B cell (primary cell): ENCODE results near the gene BMP7. TPM values are rescaled to one million over a fixed set of nuclear protein-coding genes. Genes with fewer than 3 reads are reported as not detected.

Experiments used
- ATAC-seq: fragments of 200-7000 bp; cut with Tn5 transposase; one replicate; pipeline ENCODE4 v1.10.0; 2021; ENCODE audit warnings: low read depth, mild to moderate bottlenecking, moderate number of reproducible peaks, moderate library complexity
- CTCF ChIA-PET: fragments of 350-600 bp; sonication (Branson Sonifier 250); formaldehyde crosslinking; loops from one replicate; lab custom pipeline; 2021; ENCODE audit warnings: antibody characterized with exemption, inconsistent platforms; lab: Charles Lee
- POLR2A ChIA-PET: fragments of 350-600 bp; sonication (Branson Sonifier 250); formaldehyde crosslinking; loops from one replicate; lab custom pipeline; 2021; ENCODE audit warnings: antibody characterized with exemption; lab: Charles Lee
- DNase-seq: peaks from one replicate; pipeline ENCODE4 v3.0.0; 2013
- H2AFZ ChIP-seq: 2 replicates; pipeline ENCODE4 v1.6.1; 2012; ENCODE audit warnings: mild to moderate bottlenecking, low read depth, low read length; ENCODE audit not compliant: insufficient read depth, poor library complexity, severe bottlenecking
- H3K27ac ChIP-seq, 2 donors: 1 replicate in 1 of 2; 2 replicates in 1 of 2; pipeline ENCODE4 v1.5.1; 2012 to 2013; ENCODE audit warnings: low read length in 2 of 2, mild to moderate bottlenecking in 2 of 2, moderate library complexity in 1 of 2
- H3K27me3 ChIP-seq, 4 experiments: fragments of 200-600 bp in 1 of 4; sonication (generic) in 1 of 4; replicated peaks in 1 of 4; 1 replicate in 2 of 4; 2 replicates in 2 of 4; pipeline versions ENCODE4 v1.6.1 to v1.7.0; 2013 to 2016; ENCODE audit warnings: low read length in 3 of 4, mild to moderate bottlenecking in 2 of 4, mixed read lengths in 1 of 4, moderate library complexity in 1 of 4; ENCODE audit not compliant: insufficient read depth in 4 of 4, control insufficient read depth in 3 of 4; ENCODE audit errors: control extremely low read depth in 1 of 4
- H3K36me3 ChIP-seq, 2 experiments: replicated peaks in 1 of 2; 1 replicate in 1 of 2; 2 replicates in 1 of 2; pipeline versions ENCODE4 v1.6.1 to v1.7.1; 2013; ENCODE audit warnings: low read length in 1 of 2; ENCODE audit not compliant: insufficient read depth in 2 of 2, control insufficient read depth in 1 of 2; ENCODE audit errors: control extremely low read depth in 1 of 2, extremely low read depth in 1 of 2
- H3K4me1 ChIP-seq, 2 donors: fragments of 200-600 bp in 1 of 2; sonication (generic) in 1 of 2; 1 replicate in 1 of 2; 2 replicates in 1 of 2; pipeline versions ENCODE4 v1.5.1 to v1.6.1; 2013 to 2017; ENCODE audit warnings: low read length in 2 of 2; ENCODE audit not compliant: control insufficient read depth in 2 of 2, insufficient read depth in 2 of 2
- H3K4me2 ChIP-seq: replicated peaks from 2 replicates; pipeline ENCODE3; 2012; ENCODE audit warnings: mild to moderate bottlenecking, low read depth, low read length; ENCODE audit not compliant: poor library complexity, severe bottlenecking
- H3K4me3 ChIP-seq, 5 experiments: fragments of 200-600 bp in 1 of 5; sonication (generic) in 1 of 5; 1 replicate in 3 of 5; 2 replicates in 2 of 5; pipeline versions ENCODE4 v1.5.1 to v1.7.0; 2011 to 2016; ENCODE audit warnings: low read length in 4 of 5, mild to moderate bottlenecking in 4 of 5, low read depth in 2 of 5, control low read depth in 1 of 5, moderate library complexity in 1 of 5; ENCODE audit not compliant: insufficient read depth in 1 of 5; ENCODE audit errors: control extremely low read depth in 1 of 5, extremely low read depth in 1 of 5
- H3K79me2 ChIP-seq: fragments of 200-600 bp; sonication (generic); one replicate; pipeline ENCODE4 v1.6.0; 2016; ENCODE audit warnings: low read length; ENCODE audit not compliant: control insufficient read depth, insufficient read depth
- H3K9ac ChIP-seq: fragments of 200-600 bp; sonication (generic); 2 replicates; pipeline ENCODE4 v1.6.1; 2017; ENCODE audit warnings: mild to moderate bottlenecking, low read length, moderate library complexity
- H3K9me3 ChIP-seq, 3 donors: one replicate each; pipeline versions ENCODE4 v1.6.1 to v1.7.1; 2013; ENCODE audit warnings: low read length in 2 of 3; ENCODE audit not compliant: control insufficient read depth in 2 of 3, insufficient read depth in 1 of 3; ENCODE audit errors: control extremely low read depth in 1 of 3
- H4K20me1 ChIP-seq: 2 replicates; pipeline ENCODE4 v1.6.0; 2012; ENCODE audit warnings: mild to moderate bottlenecking, low read length; ENCODE audit not compliant: insufficient read depth, control insufficient read depth, poor library complexity, severe bottlenecking
- H3K27ac Mint-ChIP-seq: one replicate; pipeline ENCODE4 v1.8.0; 2021; ENCODE audit warnings: mixed read lengths
- H3K27me3 Mint-ChIP-seq: one replicate; pipeline ENCODE4 v1.8.0; 2021; ENCODE audit warnings: mixed read lengths
- H3K4me1 Mint-ChIP-seq: one replicate; pipeline ENCODE4 v1.8.0; 2021; ENCODE audit warnings: mixed read lengths
- H3K4me3 Mint-ChIP-seq: one replicate; pipeline ENCODE4 v1.8.0; 2021; ENCODE audit warnings: mixed read lengths
- H3K9me3 Mint-ChIP-seq: one replicate; pipeline ENCODE4 v1.8.0; 2022; ENCODE audit warnings: mixed read lengths; ENCODE audit not compliant: insufficient read depth
- EZH2 ChIP-seq: IDR thresholded peaks from 2 replicates; pipeline ENCODE4 v1.6.1; 2012; ENCODE audit warnings: borderline replicate concordance, low read depth, mild to moderate bottlenecking, moderate library complexity, low read length; ENCODE audit not compliant: insufficient read depth, poor library complexity, severe bottlenecking
- WGBS: methylation state at CpG from one replicate; pipeline ENCODE4 v1.1.5; 2013; ENCODE audit warnings: missing lambda C conversion rate; ENCODE audit not compliant: insufficient coverage; 5-methylcytosine and 5-hydroxymethylcytosine counted together
- intact Hi-C: fragments of 100-400 bp; cut with micrococcal nuclease; formaldehyde crosslinking; loops from one replicate; pipeline ENCODE4 v1.10.0; 2022
- polyA plus RNA-seq: library from polyadenylated mRNA; depleted of rRNA; stranded (reverse); fragments of >200 nt; gene quantifications from 2 replicates; pipeline ENCODE4 v1.2.3, GENCODE V29; 2012
- total RNA-seq, 2 donors: library from RNA; stranded (reverse); fragments of 120-200 nt in 1 of 2; gene quantifications; 1 replicate in 1 of 2; 2 replicates in 1 of 2; pipeline versions ENCODE4 v1.2.3 to v1.2.4, GENCODE V29; 2013 to 2022
- TF ChIP-seq, protein P1 (sequence below): fragments of 200-600 bp; IDR thresholded peaks from one replicate; pipeline ENCODE4 v1.8.0; 2022; ENCODE audit warnings: antibody characterized with exemption, mild to moderate bottlenecking

Gene BMP7
- total and polyA plus RNA-seq, 2 donors (not counting 1 experiment from before 2014, with no cell fraction given), result not detected

DNA sequence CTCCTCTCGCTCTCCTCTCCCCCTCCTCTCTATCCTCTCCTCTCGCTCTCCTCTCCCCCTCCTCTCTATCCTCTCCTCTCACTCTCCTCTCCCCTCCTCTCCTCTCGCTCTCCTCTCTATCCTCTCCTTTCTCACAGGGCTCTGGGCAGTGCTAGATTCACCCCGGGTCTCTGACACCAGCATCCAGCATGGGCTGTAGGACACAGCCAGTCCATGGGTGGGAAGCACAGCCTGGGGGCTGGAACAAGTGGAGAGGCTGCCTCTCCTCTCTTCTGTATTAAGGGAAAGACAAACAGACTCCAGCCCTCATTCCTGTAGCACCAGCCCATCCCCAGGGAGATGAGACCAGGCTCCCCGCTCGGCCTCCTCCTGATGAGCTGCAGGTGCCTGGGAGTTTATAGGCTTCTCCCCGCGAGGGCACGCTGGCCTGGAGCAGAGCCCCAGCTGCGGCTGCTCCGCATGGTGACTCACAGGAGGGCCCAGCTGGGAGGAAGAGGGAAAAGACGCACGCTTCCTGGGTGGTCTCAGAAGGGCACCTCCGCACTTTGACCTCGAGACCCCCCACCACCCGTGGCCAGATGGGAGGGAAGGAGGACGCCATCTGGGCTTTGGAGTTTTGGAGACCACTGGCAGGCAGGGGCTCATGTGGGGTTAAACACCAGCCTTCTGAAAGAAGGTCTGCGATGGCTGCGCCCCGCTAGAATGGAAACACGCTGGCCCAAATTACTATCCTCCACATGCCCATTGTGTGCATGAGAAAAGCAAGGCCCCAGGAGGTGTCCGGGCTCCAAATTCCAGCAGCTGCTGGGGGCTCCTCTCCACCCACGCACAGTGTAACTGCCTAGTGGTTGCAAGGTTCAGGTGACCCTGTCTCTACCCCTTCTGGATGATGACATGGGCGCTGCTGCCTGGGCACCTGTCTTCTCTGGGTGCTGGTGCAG lies 68.0 kb downstream of the BMP7 start:
- H2AFZ ChIP-seq, result no peak overlapping the region
- peaks cover 0 to 2% (median 0%) of the 10 kb centered on the region in 4 experiments for H3K27me3 ChIP-seq
- no peak overlapping the region for H3K9ac ChIP-seq
- no peak overlapping the region for H3K4me2 ChIP-seq
- H3K27ac Mint-ChIP-seq, result no peak overlapping the region
- no peaks in the 10 kb centered on the region for H3K4me1 ChIP-seq
- no peak overlapping the region for H3K27ac ChIP-seq
- H3K79me2 ChIP-seq, result no peaks in the 10 kb centered on the region
- no peak overlapping the region for H3K4me3 ChIP-seq
- H3K9me3 Mint-ChIP-seq, result peaks cover 4% of the 10 kb centered on the region
- TF ChIP-seq EZH2, result no peak
- TF ChIP-seq, protein P1, sequence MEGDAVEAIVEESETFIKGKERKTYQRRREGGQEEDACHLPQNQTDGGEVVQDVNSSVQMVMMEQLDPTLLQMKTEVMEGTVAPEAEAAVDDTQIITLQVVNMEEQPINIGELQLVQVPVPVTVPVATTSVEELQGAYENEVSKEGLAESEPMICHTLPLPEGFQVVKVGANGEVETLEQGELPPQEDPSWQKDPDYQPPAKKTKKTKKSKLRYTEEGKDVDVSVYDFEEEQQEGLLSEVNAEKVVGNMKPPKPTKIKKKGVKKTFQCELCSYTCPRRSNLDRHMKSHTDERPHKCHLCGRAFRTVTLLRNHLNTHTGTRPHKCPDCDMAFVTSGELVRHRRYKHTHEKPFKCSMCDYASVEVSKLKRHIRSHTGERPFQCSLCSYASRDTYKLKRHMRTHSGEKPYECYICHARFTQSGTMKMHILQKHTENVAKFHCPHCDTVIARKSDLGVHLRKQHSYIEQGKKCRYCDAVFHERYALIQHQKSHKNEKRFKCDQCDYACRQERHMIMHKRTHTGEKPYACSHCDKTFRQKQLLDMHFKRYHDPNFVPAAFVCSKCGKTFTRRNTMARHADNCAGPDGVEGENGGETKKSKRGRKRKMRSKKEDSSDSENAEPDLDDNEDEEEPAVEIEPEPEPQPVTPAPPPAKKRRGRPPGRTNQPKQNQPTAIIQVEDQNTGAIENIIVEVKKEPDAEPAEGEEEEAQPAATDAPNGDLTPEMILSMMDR, result no peak
- intact Hi-C loops, result no loop called here
- 79% methylated on average over 20 of the region's 24 CpGs for WGBS
- no peak for DNase-seq
- CTCF ChIA-PET, result no interaction called here
- H3K4me1 Mint-ChIP-seq, result no peaks in the 10 kb centered on the region
- ATAC-seq, result no peak
- H4K20me1 ChIP-seq, result no peaks in the 10 kb centered on the region
- no peaks in the 10 kb centered on the region for H3K36me3 ChIP-seq
- POLR2A ChIA-PET, result no interaction called here
- no peak overlapping the region for H3K4me3 Mint-ChIP-seq
- H3K27me3 Mint-ChIP-seq, result no peaks in the 10 kb centered on the region
- H3K9me3 ChIP-seq, result peaks cover 0 to 2% (median 0%) of the 10 kb centered on the region in 3 donors
